ENCODE measurements around the gene SELENBP1.
A peak's percentile ranks its signal among the peaks of the same experiment; 100 is the strongest.
"Not testable (repeated sequence)": the region's sequence is repeated elsewhere in the genome, so short reads cannot be mapped to it uniquely, and the experiment has no call there.

SELENBP1 gene

GRCh38 chr1:151372058-151372934 lies at the start of gene SELENBP1:
Gene SELENBP1, minus strand, starts transcription at chr1:151372705. Its CDS starts 64 bp downstream, at chr1:151372641.
- DNase-seq = no peak

DNA sequence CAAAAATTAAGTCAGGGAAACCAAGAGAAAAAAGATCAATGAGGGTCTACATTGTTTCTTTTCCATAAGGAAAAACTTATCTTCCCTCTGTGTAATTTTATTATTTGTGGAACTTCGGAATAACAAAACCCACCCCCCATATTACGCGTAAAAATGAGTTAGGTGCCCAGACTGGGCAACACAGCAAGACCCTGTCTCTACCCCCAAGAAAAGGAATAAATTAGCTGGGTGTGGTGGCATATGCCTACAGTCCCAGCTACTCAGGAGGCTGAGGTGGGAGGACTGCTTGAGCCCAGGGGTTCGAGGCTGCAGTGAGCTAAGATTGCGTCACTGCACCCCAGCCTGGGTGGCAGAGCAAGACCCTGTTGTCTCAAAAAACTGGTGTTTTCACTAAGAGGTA lies 47.3 kb upstream of the SELENBP1 start:
- no peak for DNase-seq

- no peak for DNase-seq
Measured at GRCh38 chr1:151418081-151418480, 45.6 kb upstream of the SELENBP1 start.

DNA sequence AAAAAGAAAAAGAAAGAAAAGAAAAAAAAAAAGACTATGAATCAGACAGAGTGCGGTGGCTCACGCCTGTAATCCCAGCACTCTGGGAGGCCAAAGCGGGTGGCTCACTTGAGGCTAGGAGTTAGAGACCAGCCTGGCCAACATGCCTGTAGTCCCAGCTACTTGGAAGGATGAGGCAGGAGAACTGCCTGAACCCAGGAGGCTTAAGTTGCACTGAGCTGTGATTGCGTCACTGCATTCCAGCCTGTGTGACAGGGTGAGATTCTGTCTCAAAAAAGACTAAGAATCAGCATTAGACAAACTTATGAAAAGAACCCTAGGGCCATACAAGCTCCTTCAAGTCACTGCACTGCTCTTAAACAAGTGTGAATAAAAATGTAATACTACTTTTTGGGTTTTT lies 43.7 kb upstream of the SELENBP1 start:
- no peak for DNase-seq

GRCh38 chr1:151411884-151412283 lies 39.4 kb upstream of the SELENBP1 start:
- no peak for DNase-seq

DNA sequence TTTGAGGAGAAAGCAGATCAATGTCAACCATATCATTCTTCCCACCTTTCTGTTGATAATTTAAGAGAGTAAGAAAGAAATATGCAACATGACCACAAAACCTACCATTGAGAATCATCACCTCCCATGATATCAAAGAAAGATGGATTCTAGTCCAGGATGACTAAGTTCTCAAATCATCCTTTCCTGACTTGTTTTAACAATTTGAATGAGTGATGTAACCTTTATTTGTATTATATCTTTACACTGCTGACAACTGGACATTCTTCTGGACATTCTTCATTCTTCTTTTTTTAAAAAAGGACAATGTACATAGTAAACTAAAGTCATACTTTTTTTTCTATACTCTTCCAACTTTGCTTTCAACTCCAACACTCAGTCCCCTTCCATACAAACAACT lies 36.4 kb upstream of the SELENBP1 start:
- DNase-seq = no peak

- no peak for DNase-seq
Measured at GRCh38 chr1:151407304-151407703, 34.8 kb upstream of the SELENBP1 start.

GRCh38 chr1:151406176-151406575 lies 33.7 kb upstream of the SELENBP1 start:
- no peak for DNase-seq

GRCh38 chr1:151405187-151405951 lies 32.9 kb upstream of the SELENBP1 start:
- no peak for DNase-seq

- DNase-seq = no peak
Measured at GRCh38 chr1:151403612-151404011, 31.1 kb upstream of the SELENBP1 start.

DNA sequence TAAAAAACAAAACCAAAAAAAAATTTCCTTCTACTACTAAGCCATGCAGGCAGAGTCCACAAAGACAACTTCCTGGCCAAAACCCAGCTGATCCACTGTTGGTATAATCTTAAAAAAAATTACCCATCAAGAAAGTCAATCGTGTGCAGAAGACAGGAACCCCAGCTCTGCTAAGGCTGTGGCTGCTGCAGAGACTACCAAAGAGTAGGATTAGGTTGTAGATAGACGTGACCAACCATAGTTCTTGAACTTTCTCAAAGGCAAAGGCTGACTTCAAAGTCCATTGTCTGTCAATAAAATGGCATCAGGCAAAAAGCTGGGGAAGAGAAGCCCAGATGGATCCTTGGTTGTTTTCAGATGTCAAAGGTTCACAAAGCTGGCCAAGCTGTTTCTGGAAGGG lies 30.3 kb upstream of the SELENBP1 start:
- DNase-seq = no peak

DNA sequence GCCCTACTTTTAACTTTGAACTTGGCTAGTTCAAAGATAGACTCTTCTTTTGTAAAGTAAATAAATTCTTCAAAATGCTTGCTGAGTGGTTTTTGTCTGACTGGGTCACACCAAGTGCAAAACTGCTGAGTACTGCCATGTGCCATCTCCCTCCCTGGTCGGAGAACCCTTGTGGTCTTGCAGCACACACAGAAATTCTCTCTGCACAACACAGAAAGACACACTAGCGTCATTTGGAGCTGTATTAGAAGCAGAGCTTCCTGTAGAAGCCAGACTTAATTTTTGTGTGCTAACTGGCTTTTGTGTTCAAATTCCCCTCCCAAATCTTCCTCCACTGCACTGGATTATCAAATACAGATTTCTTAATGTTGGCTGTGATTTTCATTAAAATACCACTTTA lies 29.4 kb upstream of the SELENBP1 start:
- DNase-seq = no peak

DNA sequence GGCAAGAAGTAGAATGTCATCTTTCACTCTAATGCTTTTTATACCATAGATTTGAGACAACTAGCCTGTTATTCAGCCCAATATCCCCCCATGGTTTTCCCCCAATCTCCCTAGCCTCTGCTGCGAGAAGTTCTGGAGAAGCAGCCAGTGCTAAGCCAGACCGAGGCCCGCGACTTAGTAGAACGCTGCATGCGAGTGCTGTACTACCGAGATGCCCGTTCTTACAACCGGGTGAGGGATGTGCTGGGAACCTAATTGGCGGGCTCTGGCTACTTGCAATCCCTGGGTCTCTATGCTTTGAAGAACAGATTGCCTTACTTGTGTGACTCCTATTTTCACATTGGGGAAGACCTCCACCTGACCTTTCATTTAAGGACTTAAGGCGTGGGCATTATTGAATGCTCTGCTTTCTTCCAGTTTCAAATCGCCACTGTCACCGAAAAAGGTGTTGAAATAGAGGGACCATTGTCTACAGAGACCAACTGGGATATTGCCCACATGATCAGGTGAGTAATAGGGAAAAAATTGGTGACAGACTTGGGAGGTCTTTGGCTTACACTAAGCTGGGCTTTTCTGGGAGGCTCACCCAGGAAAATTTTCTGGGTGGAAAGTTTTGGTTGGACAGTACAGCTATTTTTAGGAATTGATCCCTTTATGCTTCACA lies 28.8 kb upstream of the SELENBP1 start:
- no peak for DNase-seq

DNA sequence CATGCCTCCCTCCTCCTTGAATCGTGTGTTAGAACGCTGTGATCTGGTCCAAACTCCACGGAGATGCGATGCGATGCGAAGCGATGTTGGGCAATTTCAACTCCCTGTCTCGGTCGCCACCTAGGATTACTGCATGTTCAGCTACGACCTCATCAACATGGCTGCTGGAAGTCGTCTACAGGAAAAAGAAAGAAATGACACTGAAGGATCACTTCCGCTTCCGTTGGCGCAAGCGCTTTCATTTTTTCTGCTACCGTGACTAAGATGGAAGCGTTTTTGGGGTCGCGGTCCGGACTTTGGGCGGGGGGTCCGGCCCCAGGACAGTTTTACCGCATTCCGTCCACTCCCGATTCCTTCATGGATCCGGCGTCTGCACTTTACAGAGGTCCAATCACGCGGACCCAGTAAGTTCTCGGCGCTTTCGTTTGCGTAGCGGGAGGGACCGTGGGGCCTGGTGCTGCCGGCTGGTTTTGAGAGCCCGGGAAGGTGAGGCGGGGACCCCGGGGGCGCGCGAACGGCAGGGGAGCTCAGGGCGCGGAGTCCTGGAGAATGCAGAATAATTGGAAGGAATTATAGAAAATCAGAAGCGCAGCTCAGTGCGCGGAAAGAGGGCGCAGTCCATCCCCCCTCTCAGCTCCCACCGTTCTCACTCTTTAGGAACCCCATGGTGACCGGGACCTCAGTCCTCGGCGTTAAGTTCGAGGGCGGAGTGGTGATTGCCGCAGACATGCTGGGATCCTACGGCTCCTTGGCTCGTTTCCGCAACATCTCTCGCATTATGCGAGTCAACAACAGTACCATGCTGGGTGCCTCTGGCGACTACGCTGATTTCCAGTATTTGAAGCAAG lies 27.0 kb upstream of the SELENBP1 start, which contains the start of gene PSMB4:
Gene PSMB4, plus strand, starts transcription at position 250 of the 848 bp plus-strand sequence. Its CDS starts 15 bp downstream, at position 265.
- peak; percentile 98 for DNase-seq

DNA sequence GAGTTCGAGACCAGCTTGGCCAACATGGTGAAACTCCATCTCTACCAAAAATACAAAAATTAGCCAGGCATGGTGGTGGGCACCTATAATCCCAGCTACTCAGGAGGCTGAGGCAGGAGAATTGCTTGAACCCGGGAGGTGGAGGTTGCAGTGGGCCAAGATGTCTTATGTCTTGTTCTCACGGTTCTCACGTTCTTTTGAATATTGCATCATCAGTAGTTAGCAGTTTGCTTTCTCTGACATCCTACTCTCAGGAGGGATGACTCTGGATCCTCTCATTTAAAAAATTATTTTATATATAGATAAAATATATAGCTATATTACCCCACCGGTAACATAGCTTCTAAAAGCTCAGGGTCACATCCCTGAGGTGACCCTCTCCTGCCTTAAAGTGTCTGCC lies 23.8 kb upstream of the SELENBP1 start:
- not testable (repeated sequence) for DNase-seq

- DNase-seq = no peak
Measured at GRCh38 chr1:151393583-151393982, 21.1 kb upstream of the SELENBP1 start.

GRCh38 chr1:151391079-151391563 lies 18.6 kb upstream of the SELENBP1 start:
- DNase-seq = no peak

GRCh38 chr1:151390221-151391078 lies 17.9 kb upstream of the SELENBP1 start:
- DNase-seq = not testable (repeated sequence)

DNA sequence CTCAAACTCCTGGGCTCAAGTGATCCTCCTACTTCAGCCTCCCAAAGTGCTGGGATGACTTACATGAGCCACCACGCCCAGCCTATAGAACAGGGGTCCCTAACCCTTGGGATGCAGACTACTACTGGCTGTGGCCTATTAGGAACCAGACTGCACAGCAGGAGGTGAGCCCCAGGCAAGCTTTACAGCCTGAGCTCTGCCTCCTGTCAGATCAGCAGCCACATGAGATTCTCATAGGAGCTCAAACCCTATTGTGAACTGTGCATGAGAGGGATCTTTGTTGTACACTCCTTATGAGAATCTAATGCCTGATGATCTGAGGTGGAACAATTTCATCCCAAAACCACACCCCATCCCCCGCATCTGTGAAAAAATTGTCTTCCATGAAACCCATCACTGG lies 13.5 kb upstream of the SELENBP1 start:
- no peak for DNase-seq

GRCh38 chr1:151384584-151384983 lies 12.1 kb upstream of the SELENBP1 start:
- no peak for DNase-seq
